ENCODE results near the gene UBE2I. TPM values are rescaled to one million over a fixed set of nuclear protein-coding genes. Genes with fewer than 3 reads are reported as not detected.

The UBE2I gene
- total RNA-seq, 4 donors from 2014 or later = 72.0 to 165 (median 107) TPM

DNA sequence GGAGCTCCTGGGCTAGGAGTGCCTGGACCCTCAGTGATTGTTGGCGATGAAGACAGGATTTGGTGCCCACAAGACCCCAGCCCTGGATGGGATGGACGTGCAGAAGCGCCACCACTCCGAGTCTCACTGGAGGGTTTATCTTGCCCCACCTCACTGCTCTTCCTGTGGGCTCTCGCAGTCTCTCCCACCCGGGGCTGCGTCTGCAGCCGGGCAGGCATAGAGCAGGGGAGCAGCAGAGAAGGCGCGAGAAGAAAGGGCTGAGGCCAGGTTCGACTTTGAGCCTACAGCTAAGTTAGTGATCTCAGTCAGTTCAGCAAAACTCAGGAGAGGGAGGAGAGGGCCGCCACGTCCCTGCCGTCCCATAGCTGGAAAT lies 6.6 kb downstream of the UBE2I start:
- WGBS = 96% methylated on average over 14 of the region's 14 CpGs
- Histone ChIP-seq H3K9me3 (no peaks in the 10 kb centered on the region), H3K36me3 (peaks cover 74% of the 10 kb centered on the region), H3K27me3 (no peaks in the 10 kb centered on the region), H3K4me1 (peaks cover 28% of the 10 kb centered on the region), H3K27ac (no peak overlapping the region), H3K4me3 (no peak overlapping the region)
- no peak for DNase-seq (ENCODE audit: low spot score in 2 of 2)
- TF ChIP-seq POLR2A (IDR thresholded peaks at IDR 0.05) (no peak), EP300 (IDR thresholded peaks at IDR 0.05) (no peak), POLR2AphosphoS5 (IDR thresholded peaks at IDR 0.05) (no peak)
- TF ChIP-seq, protein P1, sequence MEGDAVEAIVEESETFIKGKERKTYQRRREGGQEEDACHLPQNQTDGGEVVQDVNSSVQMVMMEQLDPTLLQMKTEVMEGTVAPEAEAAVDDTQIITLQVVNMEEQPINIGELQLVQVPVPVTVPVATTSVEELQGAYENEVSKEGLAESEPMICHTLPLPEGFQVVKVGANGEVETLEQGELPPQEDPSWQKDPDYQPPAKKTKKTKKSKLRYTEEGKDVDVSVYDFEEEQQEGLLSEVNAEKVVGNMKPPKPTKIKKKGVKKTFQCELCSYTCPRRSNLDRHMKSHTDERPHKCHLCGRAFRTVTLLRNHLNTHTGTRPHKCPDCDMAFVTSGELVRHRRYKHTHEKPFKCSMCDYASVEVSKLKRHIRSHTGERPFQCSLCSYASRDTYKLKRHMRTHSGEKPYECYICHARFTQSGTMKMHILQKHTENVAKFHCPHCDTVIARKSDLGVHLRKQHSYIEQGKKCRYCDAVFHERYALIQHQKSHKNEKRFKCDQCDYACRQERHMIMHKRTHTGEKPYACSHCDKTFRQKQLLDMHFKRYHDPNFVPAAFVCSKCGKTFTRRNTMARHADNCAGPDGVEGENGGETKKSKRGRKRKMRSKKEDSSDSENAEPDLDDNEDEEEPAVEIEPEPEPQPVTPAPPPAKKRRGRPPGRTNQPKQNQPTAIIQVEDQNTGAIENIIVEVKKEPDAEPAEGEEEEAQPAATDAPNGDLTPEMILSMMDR (IDR thresholded peaks at IDR 0.05) = no peak

DNA sequence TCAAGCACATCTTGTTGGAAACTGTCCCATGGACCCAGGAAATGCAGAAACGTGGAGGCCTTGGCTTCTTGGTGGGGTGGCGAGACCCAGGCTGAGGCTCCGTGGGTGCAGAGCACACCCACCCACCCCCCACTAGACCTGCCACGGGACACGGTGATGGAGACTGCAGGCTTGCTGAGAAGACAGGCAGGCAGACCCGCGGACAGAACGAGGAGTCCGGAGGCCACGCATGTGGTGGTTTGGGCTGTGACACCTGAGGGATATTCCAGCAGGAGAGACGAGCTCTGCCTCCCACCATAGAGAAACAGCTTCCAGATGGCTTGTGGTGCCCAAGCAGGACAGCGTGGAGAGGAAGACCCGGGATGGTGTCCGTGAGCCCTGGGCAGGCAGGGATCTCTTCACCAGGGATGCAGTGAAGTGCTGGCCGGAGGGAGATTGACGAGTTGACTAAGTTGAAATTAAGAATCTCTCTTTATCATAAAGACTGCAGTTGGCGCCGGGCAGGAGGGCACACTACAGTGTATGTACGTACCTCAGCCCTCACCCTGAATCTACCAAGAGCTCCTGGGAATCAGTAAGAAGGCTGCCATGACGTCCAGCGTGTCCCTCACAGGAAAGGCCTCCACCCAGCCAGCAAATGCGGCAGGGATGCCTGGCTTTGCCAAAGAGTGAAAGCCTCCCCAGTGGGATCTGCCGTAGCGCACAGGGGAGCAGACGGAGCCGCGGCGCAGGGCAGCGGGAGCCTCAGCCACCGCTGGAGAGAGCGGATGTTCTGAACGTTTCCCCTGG lies 8.2 kb downstream of the UBE2I start:
- no peaks in the 10 kb centered on the region for H3K27me3 ChIP-seq
- no peaks in the 10 kb centered on the region for H3K9me3 ChIP-seq
- no peak for TF ChIP-seq POLR2A (IDR thresholded peaks at IDR 0.05)
- TF ChIP-seq, protein P1 (IDR thresholded peaks at IDR 0.05) = no peak
- TF ChIP-seq POLR2AphosphoS5 (IDR thresholded peaks at IDR 0.05) = no peak
- TF ChIP-seq EP300 (IDR thresholded peaks at IDR 0.05) = no peak
- peaks cover 12% of the 10 kb centered on the region for H3K4me1 ChIP-seq
- no peak for DNase-seq (ENCODE audit: low spot score in 2 of 2)
- peaks cover 89% of the 10 kb centered on the region for H3K36me3 ChIP-seq
- no peak overlapping the region for H3K27ac ChIP-seq
- WGBS = 89% methylated on average over 22 of the region's 32 CpGs
- H3K4me3 ChIP-seq = no peak overlapping the region

DNA sequence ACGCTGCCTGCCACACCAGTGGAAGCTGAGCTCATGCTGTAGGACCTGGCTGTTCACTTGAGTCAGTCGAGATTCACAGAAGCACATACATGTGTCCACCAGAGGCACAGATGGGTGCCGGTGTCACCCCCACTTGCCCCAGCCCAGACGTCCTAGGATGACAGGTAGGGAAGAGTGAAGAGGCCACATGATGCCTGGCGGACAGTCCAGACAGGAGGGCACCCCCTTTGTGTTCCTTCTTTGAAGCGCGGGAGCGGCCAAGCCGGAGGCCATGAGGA lies 8.8 kb downstream of the UBE2I start:
- DNase-seq (ENCODE audit: low spot score in 2 of 2) = no peak
- no peaks in the 10 kb centered on the region for H3K27me3 ChIP-seq
- no peak overlapping the region for H3K4me3 ChIP-seq
- H3K27ac ChIP-seq = no peak overlapping the region
- no peaks in the 10 kb centered on the region for H3K9me3 ChIP-seq
- H3K36me3 ChIP-seq = peaks cover 94% of the 10 kb centered on the region
- TF ChIP-seq POLR2A (IDR thresholded peaks at IDR 0.05) = no peak
- TF ChIP-seq POLR2AphosphoS5 (IDR thresholded peaks at IDR 0.05) = no peak
- TF ChIP-seq EP300 (IDR thresholded peaks at IDR 0.05) = no peak
- TF ChIP-seq, protein P1 (IDR thresholded peaks at IDR 0.05) = no peak
- peaks cover 7% of the 10 kb centered on the region for H3K4me1 ChIP-seq
- 77% methylated on average over 8 of the region's 9 CpGs for whole genome bisulfite sequencing

DNA sequence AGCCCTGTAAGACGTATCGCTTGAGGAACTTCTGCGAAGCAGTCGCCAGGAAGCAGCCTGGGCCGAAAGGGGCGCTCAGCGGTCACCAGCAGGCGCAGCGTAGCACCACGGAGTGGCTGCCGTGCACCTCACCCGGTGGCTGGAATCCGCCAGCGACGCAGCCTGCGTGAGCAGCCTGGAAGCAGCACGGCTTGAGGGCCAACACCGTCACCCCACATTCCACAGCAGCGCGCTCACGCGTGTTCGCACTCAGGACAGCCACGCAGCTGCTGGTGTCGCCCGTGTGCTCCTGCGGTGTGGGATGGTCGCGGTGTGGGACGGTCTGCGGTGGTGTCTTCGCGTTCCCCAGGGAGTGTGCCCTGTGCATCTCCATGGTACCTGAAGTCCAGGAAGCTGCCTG lies 9.6 kb downstream of the UBE2I start:
- H3K27me3 ChIP-seq = no peaks in the 10 kb centered on the region
- H3K9me3 ChIP-seq = no peaks in the 10 kb centered on the region
- WGBS = 92% methylated on average over 33 of the region's 33 CpGs
- H3K4me3 ChIP-seq = no peak overlapping the region
- no peaks in the 10 kb centered on the region for H3K4me1 ChIP-seq
- TF ChIP-seq POLR2A (IDR thresholded peaks at IDR 0.05) = no peak
- TF ChIP-seq, protein P1 (IDR thresholded peaks at IDR 0.05) = no peak
- no peak for TF ChIP-seq POLR2AphosphoS5 (IDR thresholded peaks at IDR 0.05)
- no peak for TF ChIP-seq EP300 (IDR thresholded peaks at IDR 0.05)
- H3K36me3 ChIP-seq = peaks cover 98% of the 10 kb centered on the region
- no peak for DNase-seq (ENCODE audit: low spot score in 2 of 2)
- no peak overlapping the region for H3K27ac ChIP-seq

DNA sequence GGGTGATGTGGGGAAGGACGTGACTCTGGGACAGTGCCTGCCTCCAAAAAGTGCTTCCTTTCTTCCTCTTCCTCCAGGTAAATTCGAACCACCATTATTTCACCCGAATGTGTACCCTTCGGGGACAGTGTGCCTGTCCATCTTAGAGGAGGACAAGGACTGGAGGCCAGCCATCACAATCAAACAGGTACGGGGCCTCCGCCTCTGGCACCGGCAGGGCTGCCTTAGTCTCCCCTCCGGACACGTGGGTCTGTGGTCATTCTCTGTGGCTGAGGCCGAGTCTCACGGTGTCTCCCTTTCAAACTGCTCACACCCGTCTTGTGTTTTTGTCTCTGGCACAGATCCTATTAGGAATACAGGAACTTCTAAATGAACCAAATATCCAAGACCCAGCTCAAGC lies 10.7 kb downstream of the UBE2I start:
- Histone ChIP-seq H3K4me1 (no peaks in the 10 kb centered on the region), H3K36me3 (peaks cover 98% of the 10 kb centered on the region), H3K27ac (no peak overlapping the region), H3K4me3 (no peak overlapping the region), H3K9me3 (no peaks in the 10 kb centered on the region), H3K27me3 (no peaks in the 10 kb centered on the region)
- no peak for DNase-seq (ENCODE audit: low spot score in 2 of 2)
- WGBS = 83% methylated on average over 12 of the region's 12 CpGs
- no peak for TF ChIP-seq POLR2A (IDR thresholded peaks at IDR 0.05)
- no peak for TF ChIP-seq POLR2AphosphoS5 (IDR thresholded peaks at IDR 0.05)
- TF ChIP-seq, protein P1 (IDR thresholded peaks at IDR 0.05) = no peak
- TF ChIP-seq EP300 (IDR thresholded peaks at IDR 0.05) = no peak
